DND-41 (cell line): ENCODE results near the gene FHDC1.

Experiments
- EZH2 ChIP-seq: IDR thresholded peaks from 3 replicates; pipeline ENCODE4 v1.6.1; 2012; ENCODE audit warnings: borderline replicate concordance, low read depth, mild to moderate bottlenecking, moderate library complexity, low read length, inconsistent platforms; ENCODE audit not compliant: severe bottlenecking
- TF ChIP-seq, protein P1 (sequence below): IDR thresholded peaks from 2 replicates; pipeline ENCODE4 v1.5.1; 2012; ENCODE audit warnings: borderline replicate concordance, low read length, moderate library complexity, mild to moderate bottlenecking; ENCODE audit not compliant: poor library complexity, severe bottlenecking; ENCODE audit errors: extremely low read depth

GRCh38 chr4:152965611-152966010 is 29.5 kb downstream of the FHDC1 start:
- TF ChIP-seq, protein P1, sequence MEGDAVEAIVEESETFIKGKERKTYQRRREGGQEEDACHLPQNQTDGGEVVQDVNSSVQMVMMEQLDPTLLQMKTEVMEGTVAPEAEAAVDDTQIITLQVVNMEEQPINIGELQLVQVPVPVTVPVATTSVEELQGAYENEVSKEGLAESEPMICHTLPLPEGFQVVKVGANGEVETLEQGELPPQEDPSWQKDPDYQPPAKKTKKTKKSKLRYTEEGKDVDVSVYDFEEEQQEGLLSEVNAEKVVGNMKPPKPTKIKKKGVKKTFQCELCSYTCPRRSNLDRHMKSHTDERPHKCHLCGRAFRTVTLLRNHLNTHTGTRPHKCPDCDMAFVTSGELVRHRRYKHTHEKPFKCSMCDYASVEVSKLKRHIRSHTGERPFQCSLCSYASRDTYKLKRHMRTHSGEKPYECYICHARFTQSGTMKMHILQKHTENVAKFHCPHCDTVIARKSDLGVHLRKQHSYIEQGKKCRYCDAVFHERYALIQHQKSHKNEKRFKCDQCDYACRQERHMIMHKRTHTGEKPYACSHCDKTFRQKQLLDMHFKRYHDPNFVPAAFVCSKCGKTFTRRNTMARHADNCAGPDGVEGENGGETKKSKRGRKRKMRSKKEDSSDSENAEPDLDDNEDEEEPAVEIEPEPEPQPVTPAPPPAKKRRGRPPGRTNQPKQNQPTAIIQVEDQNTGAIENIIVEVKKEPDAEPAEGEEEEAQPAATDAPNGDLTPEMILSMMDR = no peak
- TF ChIP-seq EZH2 = no peak
